MCF 10A (cell line): ENCODE results near the gene PMP22. TPM values are rescaled to one million over a fixed set of nuclear protein-coding genes. Genes with fewer than 3 reads are reported as not detected.

Source experiments
- BruUV-seq: library from RNA; stranded (reverse); fragments of 400-500 nt; replicated peaks from 2 replicates; lab custom pipeline; 2021; lab: Mats Ljungman, UMichigan
- CTCF ChIA-PET: fragments of 300-600 bp; sonication (Branson Sonifier 250); formaldehyde crosslinking; extraction: SDS; loops from one replicate; lab custom pipeline; 2021; ENCODE audit warnings: antibody characterized with exemption, inconsistent platforms; lab: Yijun Ruan, JAX
- POLR2A ChIA-PET: fragments of 300-600, 350-650 bp; sonication (Branson Sonifier 250); formaldehyde crosslinking; extraction: SDS; loops from one replicate; lab custom pipeline; 2020; ENCODE audit warnings: antibody characterized with exemption, inconsistent platforms; lab: Yijun Ruan, JAX
- DNase-seq: peaks from one replicate; pipeline ENCODE4 v3.0.0-alpha.2; 2018; ENCODE audit not compliant: unreplicated experiment
- H3K27ac Mint-ChIP-seq: one replicate; pipeline ENCODE4 v1.8.0; 2022; ENCODE audit warnings: mild to moderate bottlenecking, low read depth, mixed read lengths; ENCODE audit not compliant: unreplicated experiment
- H3K27me3 Mint-ChIP-seq: one replicate; pipeline ENCODE4 v1.8.0; 2022; ENCODE audit warnings: mixed read lengths; ENCODE audit not compliant: insufficient read depth, unreplicated experiment
- H3K36me3 Mint-ChIP-seq: one replicate; pipeline ENCODE4 v1.8.0; 2022; ENCODE audit warnings: mild to moderate bottlenecking, moderate library complexity, mixed read lengths; ENCODE audit not compliant: insufficient read depth, unreplicated experiment
- H3K4me1 Mint-ChIP-seq: one replicate; pipeline ENCODE4 v1.8.0; 2022; ENCODE audit warnings: mixed read lengths; ENCODE audit not compliant: insufficient read depth, unreplicated experiment
- H3K4me3 Mint-ChIP-seq: one replicate; pipeline ENCODE4 v1.8.0; 2022; ENCODE audit warnings: mild to moderate bottlenecking, moderate library complexity, mixed read lengths; ENCODE audit not compliant: unreplicated experiment
- H3K9me3 Mint-ChIP-seq: one replicate; pipeline ENCODE4 v1.8.0; 2022; ENCODE audit warnings: mixed read lengths; ENCODE audit not compliant: unreplicated experiment
- CTCF ChIP-seq: fragments of 200-600 bp; IDR thresholded peaks from one replicate; pipeline ENCODE4 v1.8.0; 2022; ENCODE audit warnings: antibody characterized with exemption, mild to moderate bottlenecking; ENCODE audit not compliant: unreplicated experiment
- intact Hi-C: fragments of 100-400 bp; cut with micrococcal nuclease; formaldehyde crosslinking; loops from 2 replicates; pipeline ENCODE4 v1.14.1; 2022
- total RNA-seq: library from RNA; stranded (reverse); gene quantifications from 2 replicates; pipeline ENCODE4 v1.2.3, GENCODE V29; 2022

The PMP22 gene
- total RNA-seq, 1 experiment from 2014 or later: 0.44 TPM

- ChIA-PET POLR2A (no interaction called here), CTCF (no interaction called here)
- TF ChIP-seq CTCF: no peak
- Mint-ChIP-seq H3K9me3 (no peaks in the 10 kb centered on the region), H3K4me3 (no peak overlapping the region), H3K4me1 (peaks cover 18% of the 10 kb centered on the region), H3K27me3 (peaks cover 36% of the 10 kb centered on the region), H3K36me3 (no peaks in the 10 kb centered on the region), H3K27ac (no peak overlapping the region)
- intact Hi-C loops: no loop called here
- no peak for DNase-seq
- BruUV-seq: no TSS peak
These were observed 22.6 kb upstream of the PMP22 start for GRCh38 chr17:15287538-15288267.

GRCh38 chr17:15285466-15285865 is 20.3 kb upstream of the PMP22 start:
- BruUV-seq: no TSS peak
- CTCF ChIA-PET: interaction anchor here (1.5 kb wide), 1 partner anchor 218 kb away, joined by 3 read pairs; no protein-coding TSS in a partner anchor
- H3K27ac Mint-ChIP-seq: no peak overlapping the region

GRCh38 chr17:15284537-15284936 is 19.4 kb upstream of the PMP22 start:
- TF ChIP-seq CTCF: no peak
- Mint-ChIP-seq H3K36me3 (no peaks in the 10 kb centered on the region), H3K27me3 (peaks cover 49% of the 10 kb centered on the region), H3K9me3 (no peaks in the 10 kb centered on the region), H3K4me3 (no peak overlapping the region), H3K27ac (no peak overlapping the region), H3K4me1 (peaks cover 4% of the 10 kb centered on the region)
- no peak for DNase-seq
- CTCF ChIA-PET: no interaction called here
- intact Hi-C loops: no loop called here
- no TSS peak for BruUV-seq
- POLR2A ChIA-PET: no interaction called here

More at GRCh38 chr17:15285466-15285865, 20.3 kb upstream of the PMP22 start:
- intact Hi-C loops: no loop called here
- no peak overlapping the region for H3K4me3 Mint-ChIP-seq
- no peaks in the 10 kb centered on the region for H3K36me3 Mint-ChIP-seq
- DNase-seq: no peak
- peaks cover 5% of the 10 kb centered on the region for H3K4me1 Mint-ChIP-seq
- H3K9me3 Mint-ChIP-seq: no peaks in the 10 kb centered on the region
- peaks cover 49% of the 10 kb centered on the region for H3K27me3 Mint-ChIP-seq
- POLR2A ChIA-PET: no interaction called here
- TF ChIP-seq CTCF: no peak

DNA sequence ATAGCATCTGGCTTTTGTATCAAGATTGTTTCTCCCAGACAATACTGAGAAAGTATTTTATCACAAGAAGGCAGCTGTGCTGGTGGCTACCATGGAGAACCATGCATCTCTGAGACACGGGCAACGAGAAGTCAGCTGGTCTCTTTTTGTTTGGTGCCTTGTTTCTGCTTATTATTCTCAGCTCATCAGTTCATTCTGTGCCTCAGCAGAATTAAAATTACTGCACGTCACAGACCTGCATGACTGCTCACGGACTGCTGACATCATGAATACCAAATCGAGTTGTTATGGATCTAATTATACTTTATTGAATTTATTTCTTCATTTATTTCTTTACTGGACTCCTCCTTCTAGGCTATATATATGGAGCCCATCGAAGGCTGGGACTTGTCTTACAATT is 19.0 kb upstream of the PMP22 start:
- intact Hi-C loops: no loop called here
- peaks cover 49% of the 10 kb centered on the region for H3K27me3 Mint-ChIP-seq
- no peak overlapping the region for H3K27ac Mint-ChIP-seq
- H3K4me1 Mint-ChIP-seq: no peaks in the 10 kb centered on the region
- TF ChIP-seq CTCF: no peak
- CTCF ChIA-PET: interaction anchor here (0.5 to 1.0 kb wide), 2 partner anchors 219 to 541 kb away, joined by 3 to 4 read pairs; no protein-coding TSS in a partner anchor
- BruUV-seq: no TSS peak
- POLR2A ChIA-PET: no interaction called here
- no peak for DNase-seq
- no peaks in the 10 kb centered on the region for H3K36me3 Mint-ChIP-seq
- H3K4me3 Mint-ChIP-seq: no peak overlapping the region
- no peaks in the 10 kb centered on the region for H3K9me3 Mint-ChIP-seq
